Fibroblast of lung (primary cell): ENCODE measurements around the gene KCNK7.

Source experiments
- EZH2 ChIP-seq: IDR thresholded peaks from 2 replicates; pipeline ENCODE4 v1.5.1; 2012; ENCODE audit warnings: low read length, control low read depth, mild to moderate bottlenecking; ENCODE audit errors: missing control alignments
- TF ChIP-seq, protein P1 (sequence below), 2 donors: IDR thresholded peaks in 1 of 2; conservative IDR thresholded peaks in 1 of 2; 1 replicate in 1 of 2; 2 replicates in 1 of 2; pipeline ENCODE4 v1.5.1; 2011 to 2012; ENCODE audit warnings: low read length in 2 of 2, control low read depth in 1 of 2, inconsistent platforms in 1 of 2, low read depth in 1 of 2, mild to moderate bottlenecking in 1 of 2

- TF ChIP-seq, protein P1, sequence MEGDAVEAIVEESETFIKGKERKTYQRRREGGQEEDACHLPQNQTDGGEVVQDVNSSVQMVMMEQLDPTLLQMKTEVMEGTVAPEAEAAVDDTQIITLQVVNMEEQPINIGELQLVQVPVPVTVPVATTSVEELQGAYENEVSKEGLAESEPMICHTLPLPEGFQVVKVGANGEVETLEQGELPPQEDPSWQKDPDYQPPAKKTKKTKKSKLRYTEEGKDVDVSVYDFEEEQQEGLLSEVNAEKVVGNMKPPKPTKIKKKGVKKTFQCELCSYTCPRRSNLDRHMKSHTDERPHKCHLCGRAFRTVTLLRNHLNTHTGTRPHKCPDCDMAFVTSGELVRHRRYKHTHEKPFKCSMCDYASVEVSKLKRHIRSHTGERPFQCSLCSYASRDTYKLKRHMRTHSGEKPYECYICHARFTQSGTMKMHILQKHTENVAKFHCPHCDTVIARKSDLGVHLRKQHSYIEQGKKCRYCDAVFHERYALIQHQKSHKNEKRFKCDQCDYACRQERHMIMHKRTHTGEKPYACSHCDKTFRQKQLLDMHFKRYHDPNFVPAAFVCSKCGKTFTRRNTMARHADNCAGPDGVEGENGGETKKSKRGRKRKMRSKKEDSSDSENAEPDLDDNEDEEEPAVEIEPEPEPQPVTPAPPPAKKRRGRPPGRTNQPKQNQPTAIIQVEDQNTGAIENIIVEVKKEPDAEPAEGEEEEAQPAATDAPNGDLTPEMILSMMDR (conservative IDR thresholded peaks at IDR 0.05 in 1 of 2, IDR thresholded peaks at IDR 0.05 in 1 of 2; ENCODE audit: low read depth in 1 of 2, low read length in 2 of 2), result no peak
- TF ChIP-seq EZH2, result no peak
Measured at GRCh38 chr11:65633390-65634108, 37.9 kb upstream of the KCNK7 start.
